B cell (primary cell): ENCODE results near the gene PDS5A. TPM values are rescaled to one million over a fixed set of nuclear protein-coding genes. Genes with fewer than 3 reads are reported as not detected.

ENCODE experiments used
- ATAC-seq: fragments of 200-7000 bp; cut with Tn5 transposase; one replicate; pipeline ENCODE4 v1.10.0; 2021; ENCODE audit warnings: low read depth, mild to moderate bottlenecking, moderate number of reproducible peaks, moderate library complexity
- CTCF ChIA-PET: fragments of 350-600 bp; sonication (Branson Sonifier 250); formaldehyde crosslinking; loops from one replicate; lab custom pipeline; 2021; ENCODE audit warnings: antibody characterized with exemption, inconsistent platforms; lab: Charles Lee
- POLR2A ChIA-PET: fragments of 350-600 bp; sonication (Branson Sonifier 250); formaldehyde crosslinking; loops from one replicate; lab custom pipeline; 2021; ENCODE audit warnings: antibody characterized with exemption; lab: Charles Lee
- DNase-seq: peaks from one replicate; pipeline ENCODE4 v3.0.0; 2013
- H2AFZ ChIP-seq: 2 replicates; pipeline ENCODE4 v1.6.1; 2012; ENCODE audit warnings: mild to moderate bottlenecking, low read depth, low read length; ENCODE audit not compliant: insufficient read depth, poor library complexity, severe bottlenecking
- H3K27ac ChIP-seq, 2 donors: 1 replicate in 1 of 2; 2 replicates in 1 of 2; pipeline ENCODE4 v1.5.1; 2012 to 2013; ENCODE audit warnings: low read length in 2 of 2, mild to moderate bottlenecking in 2 of 2, moderate library complexity in 1 of 2
- H3K27me3 ChIP-seq, 4 experiments: fragments of 200-600 bp in 1 of 4; sonication (generic) in 1 of 4; replicated peaks in 1 of 4; 1 replicate in 2 of 4; 2 replicates in 2 of 4; pipeline versions ENCODE4 v1.6.1 to v1.7.0; 2013 to 2016; ENCODE audit warnings: low read length in 3 of 4, mild to moderate bottlenecking in 2 of 4, mixed read lengths in 1 of 4, moderate library complexity in 1 of 4; ENCODE audit not compliant: insufficient read depth in 4 of 4, control insufficient read depth in 3 of 4; ENCODE audit errors: control extremely low read depth in 1 of 4
- H3K36me3 ChIP-seq, 2 experiments: replicated peaks in 1 of 2; 1 replicate in 1 of 2; 2 replicates in 1 of 2; pipeline versions ENCODE4 v1.6.1 to v1.7.1; 2013; ENCODE audit warnings: low read length in 1 of 2; ENCODE audit not compliant: insufficient read depth in 2 of 2, control insufficient read depth in 1 of 2; ENCODE audit errors: control extremely low read depth in 1 of 2, extremely low read depth in 1 of 2
- H3K4me1 ChIP-seq, 2 donors: fragments of 200-600 bp in 1 of 2; sonication (generic) in 1 of 2; 1 replicate in 1 of 2; 2 replicates in 1 of 2; pipeline versions ENCODE4 v1.5.1 to v1.6.1; 2013 to 2017; ENCODE audit warnings: low read length in 2 of 2; ENCODE audit not compliant: control insufficient read depth in 2 of 2, insufficient read depth in 2 of 2
- H3K4me2 ChIP-seq: replicated peaks from 2 replicates; pipeline ENCODE3; 2012; ENCODE audit warnings: mild to moderate bottlenecking, low read depth, low read length; ENCODE audit not compliant: poor library complexity, severe bottlenecking
- H3K4me3 ChIP-seq, 5 experiments: fragments of 200-600 bp in 1 of 5; sonication (generic) in 1 of 5; 1 replicate in 3 of 5; 2 replicates in 2 of 5; pipeline versions ENCODE4 v1.5.1 to v1.7.0; 2011 to 2016; ENCODE audit warnings: low read length in 4 of 5, mild to moderate bottlenecking in 4 of 5, low read depth in 2 of 5, control low read depth in 1 of 5, moderate library complexity in 1 of 5; ENCODE audit not compliant: insufficient read depth in 1 of 5; ENCODE audit errors: control extremely low read depth in 1 of 5, extremely low read depth in 1 of 5
- H3K79me2 ChIP-seq: fragments of 200-600 bp; sonication (generic); one replicate; pipeline ENCODE4 v1.6.0; 2016; ENCODE audit warnings: low read length; ENCODE audit not compliant: control insufficient read depth, insufficient read depth
- H3K9ac ChIP-seq: fragments of 200-600 bp; sonication (generic); 2 replicates; pipeline ENCODE4 v1.6.1; 2017; ENCODE audit warnings: mild to moderate bottlenecking, low read length, moderate library complexity
- H3K9me3 ChIP-seq, 3 donors: one replicate each; pipeline versions ENCODE4 v1.6.1 to v1.7.1; 2013; ENCODE audit warnings: low read length in 2 of 3; ENCODE audit not compliant: control insufficient read depth in 2 of 3, insufficient read depth in 1 of 3; ENCODE audit errors: control extremely low read depth in 1 of 3
- H4K20me1 ChIP-seq: 2 replicates; pipeline ENCODE4 v1.6.0; 2012; ENCODE audit warnings: mild to moderate bottlenecking, low read length; ENCODE audit not compliant: insufficient read depth, control insufficient read depth, poor library complexity, severe bottlenecking
- H3K27ac Mint-ChIP-seq: one replicate; pipeline ENCODE4 v1.8.0; 2021; ENCODE audit warnings: mixed read lengths
- H3K27me3 Mint-ChIP-seq: one replicate; pipeline ENCODE4 v1.8.0; 2021; ENCODE audit warnings: mixed read lengths
- H3K4me1 Mint-ChIP-seq: one replicate; pipeline ENCODE4 v1.8.0; 2021; ENCODE audit warnings: mixed read lengths
- H3K4me3 Mint-ChIP-seq: one replicate; pipeline ENCODE4 v1.8.0; 2021; ENCODE audit warnings: mixed read lengths
- H3K9me3 Mint-ChIP-seq: one replicate; pipeline ENCODE4 v1.8.0; 2022; ENCODE audit warnings: mixed read lengths; ENCODE audit not compliant: insufficient read depth
- EZH2 ChIP-seq: IDR thresholded peaks from 2 replicates; pipeline ENCODE4 v1.6.1; 2012; ENCODE audit warnings: borderline replicate concordance, low read depth, mild to moderate bottlenecking, moderate library complexity, low read length; ENCODE audit not compliant: insufficient read depth, poor library complexity, severe bottlenecking
- WGBS: methylation state at CpG from one replicate; pipeline ENCODE4 v1.1.5; 2013; ENCODE audit warnings: missing lambda C conversion rate; ENCODE audit not compliant: insufficient coverage; 5-methylcytosine and 5-hydroxymethylcytosine counted together
- intact Hi-C: fragments of 100-400 bp; cut with micrococcal nuclease; formaldehyde crosslinking; loops from one replicate; pipeline ENCODE4 v1.10.0; 2022
- polyA plus RNA-seq: library from polyadenylated mRNA; depleted of rRNA; stranded (reverse); fragments of >200 nt; gene quantifications from 2 replicates; pipeline ENCODE4 v1.2.3, GENCODE V29; 2012
- total RNA-seq, 2 donors: library from RNA; stranded (reverse); fragments of 120-200 nt in 1 of 2; gene quantifications; 1 replicate in 1 of 2; 2 replicates in 1 of 2; pipeline versions ENCODE4 v1.2.3 to v1.2.4, GENCODE V29; 2013 to 2022
- TF ChIP-seq, protein P1 (sequence below): fragments of 200-600 bp; IDR thresholded peaks from one replicate; pipeline ENCODE4 v1.8.0; 2022; ENCODE audit warnings: antibody characterized with exemption, mild to moderate bottlenecking

PDS5A gene
- total and polyA plus RNA-seq, 2 donors (not counting 1 experiment from before 2014, with no cell fraction given) = 19.4 to 111 TPM

GRCh38 chr4:39822662-39823061, 155.0 kb downstream of the PDS5A start:
- H3K4me3 ChIP-seq = no peak overlapping the region
- ChIA-PET POLR2A (no interaction called here), CTCF (no interaction called here)
- H3K79me2 ChIP-seq = no peaks in the 10 kb centered on the region
- no peak overlapping the region for H3K4me2 ChIP-seq
- no peaks in the 10 kb centered on the region for H4K20me1 ChIP-seq
- no peaks in the 10 kb centered on the region for H3K27me3 Mint-ChIP-seq
- peaks cover 6 to 16% of the 10 kb centered on the region in 2 experiments for H3K36me3 ChIP-seq
- no peak overlapping the region for H3K27ac ChIP-seq
- intact Hi-C loops = no loop called here
- H3K27me3 ChIP-seq = no peaks in the 10 kb centered on the region
- ATAC-seq = no peak
- H2AFZ ChIP-seq = no peak overlapping the region
- H3K9me3 Mint-ChIP-seq = no peaks in the 10 kb centered on the region
- no peaks in the 10 kb centered on the region for H3K9me3 ChIP-seq
- no peak overlapping the region for H3K27ac Mint-ChIP-seq
- no peaks in the 10 kb centered on the region for H3K4me1 Mint-ChIP-seq
- no peaks in the 10 kb centered on the region for H3K4me1 ChIP-seq
- no peak for DNase-seq
- H3K4me3 Mint-ChIP-seq = no peak overlapping the region
- no peak for TF ChIP-seq EZH2
- TF ChIP-seq, protein P1, sequence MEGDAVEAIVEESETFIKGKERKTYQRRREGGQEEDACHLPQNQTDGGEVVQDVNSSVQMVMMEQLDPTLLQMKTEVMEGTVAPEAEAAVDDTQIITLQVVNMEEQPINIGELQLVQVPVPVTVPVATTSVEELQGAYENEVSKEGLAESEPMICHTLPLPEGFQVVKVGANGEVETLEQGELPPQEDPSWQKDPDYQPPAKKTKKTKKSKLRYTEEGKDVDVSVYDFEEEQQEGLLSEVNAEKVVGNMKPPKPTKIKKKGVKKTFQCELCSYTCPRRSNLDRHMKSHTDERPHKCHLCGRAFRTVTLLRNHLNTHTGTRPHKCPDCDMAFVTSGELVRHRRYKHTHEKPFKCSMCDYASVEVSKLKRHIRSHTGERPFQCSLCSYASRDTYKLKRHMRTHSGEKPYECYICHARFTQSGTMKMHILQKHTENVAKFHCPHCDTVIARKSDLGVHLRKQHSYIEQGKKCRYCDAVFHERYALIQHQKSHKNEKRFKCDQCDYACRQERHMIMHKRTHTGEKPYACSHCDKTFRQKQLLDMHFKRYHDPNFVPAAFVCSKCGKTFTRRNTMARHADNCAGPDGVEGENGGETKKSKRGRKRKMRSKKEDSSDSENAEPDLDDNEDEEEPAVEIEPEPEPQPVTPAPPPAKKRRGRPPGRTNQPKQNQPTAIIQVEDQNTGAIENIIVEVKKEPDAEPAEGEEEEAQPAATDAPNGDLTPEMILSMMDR = no peak
- no peak overlapping the region for H3K9ac ChIP-seq

- POLR2A ChIA-PET = no interaction called here
These were observed 155.8 kb downstream of the PDS5A start for GRCh38 chr4:39821951-39822350.

More at GRCh38 chr4:39821951-39822350, 155.8 kb downstream of the PDS5A start:
- H3K27me3 Mint-ChIP-seq = no peaks in the 10 kb centered on the region
- Histone ChIP-seq H3K27me3 (no peaks in the 10 kb centered on the region), H3K79me2 (no peaks in the 10 kb centered on the region), H3K36me3 (peaks cover 6 to 10% of the 10 kb centered on the region in 2 experiments), H2AFZ (no peak overlapping the region), H3K27ac (no peak overlapping the region), H3K4me1 (no peaks in the 10 kb centered on the region), H3K4me2 (no peak overlapping the region), H3K9ac (no peak overlapping the region), H4K20me1 (no peaks in the 10 kb centered on the region), H3K4me3 (no peak overlapping the region), H3K9me3 (no peaks in the 10 kb centered on the region)
- TF ChIP-seq EZH2 = no peak
- TF ChIP-seq, protein P1 = no peak
- no peak overlapping the region for H3K4me3 Mint-ChIP-seq
- DNase-seq (no peak), ATAC-seq (no peak)
- WGBS = 94% methylated on average over 7 of the region's 9 CpGs
- intact Hi-C loops = no loop called here
- H3K27ac Mint-ChIP-seq = no peak overlapping the region
- no peaks in the 10 kb centered on the region for H3K9me3 Mint-ChIP-seq
- no peaks in the 10 kb centered on the region for H3K4me1 Mint-ChIP-seq
- CTCF ChIA-PET = no interaction called here
